Nephron (organoid): ENCODE results near the gene HOXA9.

Experiments used
- H3K27ac Mint-ChIP-seq, 3 experiments: 2 replicates each; pipeline ENCODE4 v1.8.0; 2020; ENCODE audit warnings: mixed read lengths in 3 of 3, mild to moderate bottlenecking in 2 of 3, moderate library complexity in 1 of 3
- H3K27me3 Mint-ChIP-seq: 2 replicates; pipeline ENCODE4 v1.8.0; 2021; ENCODE audit warnings: low read depth, mild to moderate bottlenecking, moderate library complexity, mixed read lengths
- H3K36me3 Mint-ChIP-seq: 2 replicates; pipeline ENCODE4 v1.8.0; 2020; ENCODE audit warnings: low read depth, mixed read lengths
- H3K4me1 Mint-ChIP-seq: 2 replicates; pipeline ENCODE4 v1.8.0; 2020; ENCODE audit warnings: mixed read lengths
- H3K4me3 Mint-ChIP-seq, 3 experiments: 2 replicates each; pipeline ENCODE4 v1.8.0; 2020; ENCODE audit warnings: mild to moderate bottlenecking in 3 of 3, mixed read lengths in 3 of 3, moderate library complexity in 2 of 3
- H3K9me3 Mint-ChIP-seq: 2 replicates; pipeline ENCODE4 v1.8.0; 2020; ENCODE audit warnings: mixed read lengths
- TF ChIP-seq, protein P1 (sequence below), 3 experiments: fragments of 200-600 bp; sonication (generic); IDR thresholded peaks; one replicate each; pipeline ENCODE4 v1.5.0; 2021; ENCODE audit warnings: antibody characterized with exemption in 3 of 3; ENCODE audit not compliant: unreplicated experiment in 3 of 3

The HOXA9 gene

GRCh38 chr7:27182861-27183681, 17.7 kb upstream of the HOXA9 start:
- TF ChIP-seq, protein P1, sequence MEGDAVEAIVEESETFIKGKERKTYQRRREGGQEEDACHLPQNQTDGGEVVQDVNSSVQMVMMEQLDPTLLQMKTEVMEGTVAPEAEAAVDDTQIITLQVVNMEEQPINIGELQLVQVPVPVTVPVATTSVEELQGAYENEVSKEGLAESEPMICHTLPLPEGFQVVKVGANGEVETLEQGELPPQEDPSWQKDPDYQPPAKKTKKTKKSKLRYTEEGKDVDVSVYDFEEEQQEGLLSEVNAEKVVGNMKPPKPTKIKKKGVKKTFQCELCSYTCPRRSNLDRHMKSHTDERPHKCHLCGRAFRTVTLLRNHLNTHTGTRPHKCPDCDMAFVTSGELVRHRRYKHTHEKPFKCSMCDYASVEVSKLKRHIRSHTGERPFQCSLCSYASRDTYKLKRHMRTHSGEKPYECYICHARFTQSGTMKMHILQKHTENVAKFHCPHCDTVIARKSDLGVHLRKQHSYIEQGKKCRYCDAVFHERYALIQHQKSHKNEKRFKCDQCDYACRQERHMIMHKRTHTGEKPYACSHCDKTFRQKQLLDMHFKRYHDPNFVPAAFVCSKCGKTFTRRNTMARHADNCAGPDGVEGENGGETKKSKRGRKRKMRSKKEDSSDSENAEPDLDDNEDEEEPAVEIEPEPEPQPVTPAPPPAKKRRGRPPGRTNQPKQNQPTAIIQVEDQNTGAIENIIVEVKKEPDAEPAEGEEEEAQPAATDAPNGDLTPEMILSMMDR (IDR thresholded peaks at IDR 0.05; ENCODE audit: unreplicated experiment in 3 of 3): no peak
- peaks cover 40% of the 10 kb centered on the region for H3K4me1 Mint-ChIP-seq
- H3K27me3 Mint-ChIP-seq: peaks cover 98% of the 10 kb centered on the region
- H3K4me3 Mint-ChIP-seq: peak overlapping the region; percentile 78 to 92 (median 82)
- peak overlapping the region; percentile 56 to 84 (median 58) for H3K27ac Mint-ChIP-seq
- peaks cover 5% of the 10 kb centered on the region for H3K36me3 Mint-ChIP-seq
- no peaks in the 10 kb centered on the region for H3K9me3 Mint-ChIP-seq

DNA sequence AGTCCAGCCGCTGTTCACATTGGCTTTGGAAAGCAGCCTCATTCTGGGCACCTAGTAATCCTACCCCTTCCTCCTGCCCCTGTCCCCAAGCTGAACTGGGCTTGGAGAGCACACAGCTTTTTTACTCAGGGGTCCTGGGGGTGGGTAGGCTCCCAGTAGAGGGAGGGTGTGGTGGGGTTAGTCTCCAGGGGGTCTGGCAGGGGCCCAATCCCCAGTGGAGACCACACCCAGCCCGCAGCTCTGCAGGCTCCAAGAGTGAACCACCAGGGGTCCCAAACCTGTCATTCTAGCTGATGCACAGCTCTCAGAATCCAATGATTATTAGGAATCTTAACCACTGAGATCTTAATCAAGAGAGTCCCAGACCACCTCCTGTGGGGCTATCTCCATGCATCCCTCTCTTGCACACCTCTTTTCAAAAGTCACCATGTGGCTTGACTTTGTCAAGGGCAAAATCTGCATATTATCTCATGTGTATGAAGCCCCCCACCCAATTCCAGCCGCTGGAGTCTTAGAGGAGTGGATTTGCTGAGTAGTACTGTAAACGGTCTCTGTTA, 17.0 kb upstream of the HOXA9 start:
- H3K4me1 Mint-ChIP-seq: peaks cover 42% of the 10 kb centered on the region
- H3K9me3 Mint-ChIP-seq: no peaks in the 10 kb centered on the region
- H3K27me3 Mint-ChIP-seq: peaks cover 98% of the 10 kb centered on the region
- TF ChIP-seq, protein P1 (IDR thresholded peaks at IDR 0.05; ENCODE audit: unreplicated experiment in 3 of 3): peak in 1 of 3 experiments; percentile 8
- peak overlapping the region; percentile 78 to 92 (median 82) for H3K4me3 Mint-ChIP-seq
- H3K36me3 Mint-ChIP-seq: peaks cover 12% of the 10 kb centered on the region
- H3K27ac Mint-ChIP-seq: peak overlapping the region; percentile 56 to 84 (median 58)

- Mint-ChIP-seq H3K27ac (peak overlapping the region in 1 of 3 experiments; percentile 100), H3K4me3 (peak overlapping the region; percentile 25 to 92 (median 61)), H3K36me3 (peaks cover 17% of the 10 kb centered on the region), H3K4me1 (peaks cover 46% of the 10 kb centered on the region), H3K27me3 (peaks cover 98% of the 10 kb centered on the region), H3K9me3 (no peaks in the 10 kb centered on the region)
- TF ChIP-seq, protein P1 (IDR thresholded peaks at IDR 0.05; ENCODE audit: unreplicated experiment in 3 of 3): no peak
These were observed 16.5 kb upstream of the HOXA9 start for GRCh38 chr7:27181795-27182275.

DNA sequence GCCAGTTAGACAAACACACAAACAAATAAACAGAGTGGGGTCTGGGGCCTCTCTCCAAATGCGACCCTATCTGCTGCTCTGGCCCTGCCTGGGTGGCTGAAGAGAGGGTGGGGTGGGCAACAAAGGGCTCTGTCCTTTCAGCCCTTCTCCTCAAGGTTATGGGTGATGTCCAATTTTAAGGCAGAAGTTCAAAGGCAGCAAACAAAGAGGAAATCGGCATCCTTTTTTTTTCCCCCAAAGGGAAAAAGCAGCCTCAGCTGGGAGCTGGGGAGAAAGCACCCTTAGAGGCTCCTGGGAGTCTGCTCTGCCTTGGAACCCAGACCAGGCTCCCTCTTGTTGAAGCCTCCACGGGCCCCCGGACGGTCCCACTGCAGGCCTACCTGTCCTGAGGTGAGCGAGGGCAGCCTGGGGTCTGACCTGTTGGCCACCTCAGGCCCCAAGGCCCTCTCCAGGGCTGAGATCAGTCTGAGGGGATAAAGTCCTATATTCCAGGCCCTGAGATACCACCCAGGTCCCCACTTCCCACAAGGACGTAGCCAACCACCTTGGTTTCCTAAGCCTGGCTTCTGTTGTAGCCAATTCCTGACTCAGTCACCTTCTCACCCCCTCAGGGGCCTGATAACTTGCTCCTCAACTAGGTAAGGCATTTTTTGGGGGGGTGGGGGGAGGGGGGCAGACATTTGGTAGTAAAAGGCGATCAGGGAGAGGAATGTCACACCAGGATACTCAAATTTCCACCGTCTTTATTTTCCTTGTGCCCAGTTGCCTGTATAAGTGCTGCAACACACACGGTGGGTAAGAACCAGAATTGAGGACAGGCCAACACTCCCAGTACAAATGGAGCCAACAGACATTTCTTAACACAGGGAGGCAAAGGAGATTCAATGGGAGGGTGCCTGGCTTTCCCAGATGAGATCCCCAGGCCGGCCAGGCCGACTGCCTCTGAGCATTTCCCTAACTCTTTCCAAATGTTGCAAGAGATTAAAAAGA, 15.4 kb upstream of the HOXA9 start:
- Mint-ChIP-seq H3K9me3 (no peaks in the 10 kb centered on the region), H3K4me1 (peaks cover 46% of the 10 kb centered on the region), H3K27me3 (peaks cover 98% of the 10 kb centered on the region), H3K4me3 (peak overlapping the region; percentile 83 to 93 (median 85)), H3K27ac (peak overlapping the region; percentile 95 to 100 (median 96)), H3K36me3 (peaks cover 28% of the 10 kb centered on the region)
- TF ChIP-seq, protein P1 (IDR thresholded peaks at IDR 0.05; ENCODE audit: unreplicated experiment in 3 of 3): no peak

GRCh38 chr7:27179503-27180430, 14.4 kb upstream of the HOXA9 start:
- peaks cover 46% of the 10 kb centered on the region for H3K4me1 Mint-ChIP-seq
- TF ChIP-seq, protein P1 (IDR thresholded peaks at IDR 0.05; ENCODE audit: unreplicated experiment in 3 of 3): peak; percentile 92 to 97 (median 96)
- H3K4me3 Mint-ChIP-seq: peak overlapping the region; percentile 83 to 93 (median 92)
- no peaks in the 10 kb centered on the region for H3K9me3 Mint-ChIP-seq
- peaks cover 98% of the 10 kb centered on the region for H3K27me3 Mint-ChIP-seq
- H3K36me3 Mint-ChIP-seq: peaks cover 32% of the 10 kb centered on the region
- H3K27ac Mint-ChIP-seq: peak overlapping the region; percentile 95 to 100 (median 96)
